Measurements from ENCODE around the gene FLYWCH1. TPM values are rescaled to one million over a fixed set of nuclear protein-coding genes. Genes with fewer than 3 reads are reported as not detected.

Gene FLYWCH1
- total RNA-seq, 1 experiment from 2014 or later = 32.6 TPM

DNA sequence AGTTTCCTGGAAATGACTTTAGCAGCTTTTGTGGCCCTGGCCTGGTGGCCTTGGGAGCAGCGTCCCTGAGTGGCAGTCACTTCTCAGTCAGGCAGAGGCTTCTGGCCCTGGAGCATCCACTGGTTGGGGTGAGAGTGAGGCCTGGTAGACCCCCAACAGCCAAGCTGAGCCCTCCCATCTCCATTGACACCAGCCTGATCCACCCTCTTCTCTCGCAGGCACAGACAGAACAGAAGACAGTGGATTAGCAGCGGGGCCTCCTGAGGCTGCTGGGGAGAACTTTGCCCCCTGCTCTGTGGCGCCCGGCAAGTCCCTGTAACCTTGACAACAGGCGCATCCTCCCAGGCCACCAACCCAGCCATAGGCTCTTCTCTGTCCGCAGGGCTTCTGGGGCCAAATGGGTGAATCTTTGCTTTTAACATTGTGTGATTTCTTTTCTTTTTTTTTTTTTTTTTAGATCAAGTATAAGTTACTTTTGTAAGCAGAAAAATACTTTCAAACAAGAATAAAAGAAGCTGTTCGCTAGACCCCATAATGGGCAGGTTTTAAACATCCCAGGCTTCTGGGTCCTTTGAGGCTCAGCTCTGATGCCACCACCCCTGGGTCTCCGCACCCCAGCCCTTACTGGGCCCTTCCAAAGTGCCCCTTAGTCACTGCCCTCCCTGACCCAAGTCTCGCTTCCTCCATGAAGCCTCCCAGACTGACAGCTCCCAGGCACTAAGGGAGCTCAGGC lies 12.7 kb upstream of the FLYWCH1 start:
- Mint-ChIP-seq H3K4me1 (peaks cover 3% of the 10 kb centered on the region), H3K9me3 (no peaks in the 10 kb centered on the region), H3K4me3 (no peak overlapping the region), H3K36me3 (no peaks in the 10 kb centered on the region), H3K27me3 (ENCODE audit: low read depth) (no peaks in the 10 kb centered on the region), H3K27ac (no peak overlapping the region)
- POLR2A ChIA-PET = no interaction called here
- ATAC-seq (peak; percentile 18; the same call in 1 of the 2 replicates), DNase-seq (ENCODE audit: low spot score) (no peak)
- TF ChIP-seq, protein P1, sequence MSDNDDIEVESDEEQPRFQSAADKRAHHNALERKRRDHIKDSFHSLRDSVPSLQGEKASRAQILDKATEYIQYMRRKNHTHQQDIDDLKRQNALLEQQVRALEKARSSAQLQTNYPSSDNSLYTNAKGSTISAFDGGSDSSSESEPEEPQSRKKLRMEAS (CRISPR knock-in tag; IDR thresholded peaks at IDR 0.05) = no peak
- TF ChIP-seq, protein P2, sequence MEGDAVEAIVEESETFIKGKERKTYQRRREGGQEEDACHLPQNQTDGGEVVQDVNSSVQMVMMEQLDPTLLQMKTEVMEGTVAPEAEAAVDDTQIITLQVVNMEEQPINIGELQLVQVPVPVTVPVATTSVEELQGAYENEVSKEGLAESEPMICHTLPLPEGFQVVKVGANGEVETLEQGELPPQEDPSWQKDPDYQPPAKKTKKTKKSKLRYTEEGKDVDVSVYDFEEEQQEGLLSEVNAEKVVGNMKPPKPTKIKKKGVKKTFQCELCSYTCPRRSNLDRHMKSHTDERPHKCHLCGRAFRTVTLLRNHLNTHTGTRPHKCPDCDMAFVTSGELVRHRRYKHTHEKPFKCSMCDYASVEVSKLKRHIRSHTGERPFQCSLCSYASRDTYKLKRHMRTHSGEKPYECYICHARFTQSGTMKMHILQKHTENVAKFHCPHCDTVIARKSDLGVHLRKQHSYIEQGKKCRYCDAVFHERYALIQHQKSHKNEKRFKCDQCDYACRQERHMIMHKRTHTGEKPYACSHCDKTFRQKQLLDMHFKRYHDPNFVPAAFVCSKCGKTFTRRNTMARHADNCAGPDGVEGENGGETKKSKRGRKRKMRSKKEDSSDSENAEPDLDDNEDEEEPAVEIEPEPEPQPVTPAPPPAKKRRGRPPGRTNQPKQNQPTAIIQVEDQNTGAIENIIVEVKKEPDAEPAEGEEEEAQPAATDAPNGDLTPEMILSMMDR (IDR thresholded peaks at IDR 0.05) = no peak
- no peak for TF ChIP-seq SMAD3 (CRISPR knock-in tag; IDR thresholded peaks at IDR 0.05; ENCODE audit: borderline replicate concordance)
- TF ChIP-seq GTF2I (CRISPR knock-in tag; conservative IDR thresholded peaks at IDR 0.05) = no peak
- TF ChIP-seq, protein P3, sequence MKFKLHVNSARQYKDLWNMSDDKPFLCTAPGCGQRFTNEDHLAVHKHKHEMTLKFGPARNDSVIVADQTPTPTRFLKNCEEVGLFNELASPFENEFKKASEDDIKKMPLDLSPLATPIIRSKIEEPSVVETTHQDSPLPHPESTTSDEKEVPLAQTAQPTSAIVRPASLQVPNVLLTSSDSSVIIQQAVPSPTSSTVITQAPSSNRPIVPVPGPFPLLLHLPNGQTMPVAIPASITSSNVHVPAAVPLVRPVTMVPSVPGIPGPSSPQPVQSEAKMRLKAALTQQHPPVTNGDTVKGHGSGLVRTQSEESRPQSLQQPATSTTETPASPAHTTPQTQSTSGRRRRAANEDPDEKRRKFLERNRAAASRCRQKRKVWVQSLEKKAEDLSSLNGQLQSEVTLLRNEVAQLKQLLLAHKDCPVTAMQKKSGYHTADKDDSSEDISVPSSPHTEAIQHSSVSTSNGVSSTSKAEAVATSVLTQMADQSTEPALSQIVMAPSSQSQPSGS (CRISPR knock-in tag; IDR thresholded peaks at IDR 0.05; ENCODE audit: borderline replicate concordance, low read depth) = no peak
- TF ChIP-seq PREB (CRISPR knock-in tag; IDR thresholded peaks at IDR 0.05; ENCODE audit: borderline replicate concordance) = no peak
- no peak for TF ChIP-seq ZNF396 (CRISPR knock-in tag; IDR thresholded peaks at IDR 0.05; ENCODE audit: borderline replicate concordance)
- TF ChIP-seq ATF1 (CRISPR knock-in tag; IDR thresholded peaks at IDR 0.05) = no peak
- CTCF ChIA-PET = interaction anchor here (1.0 to 2.3 kb wide), 3 partner anchors 16 to 28 kb away, joined by 3 to 9 read pairs (median 5); partner anchors contain the start of gene FLYWCH2

- no peak for TF ChIP-seq CREB1 (CRISPR knock-in tag; IDR thresholded peaks at IDR 0.05)
- TF ChIP-seq, protein P4, sequence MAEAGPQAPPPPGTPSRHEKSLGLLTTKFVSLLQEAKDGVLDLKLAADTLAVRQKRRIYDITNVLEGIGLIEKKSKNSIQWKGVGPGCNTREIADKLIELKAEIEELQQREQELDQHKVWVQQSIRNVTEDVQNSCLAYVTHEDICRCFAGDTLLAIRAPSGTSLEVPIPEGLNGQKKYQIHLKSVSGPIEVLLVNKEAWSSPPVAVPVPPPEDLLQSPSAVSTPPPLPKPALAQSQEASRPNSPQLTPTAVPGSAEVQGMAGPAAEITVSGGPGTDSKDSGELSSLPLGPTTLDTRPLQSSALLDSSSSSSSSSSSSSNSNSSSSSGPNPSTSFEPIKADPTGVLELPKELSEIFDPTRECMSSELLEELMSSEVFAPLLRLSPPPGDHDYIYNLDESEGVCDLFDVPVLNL (CRISPR knock-in tag; IDR thresholded peaks at IDR 0.05; ENCODE audit: borderline replicate concordance, low read depth) = no peak
- TF ChIP-seq MYBL2 (CRISPR knock-in tag; IDR thresholded peaks at IDR 0.05) = no peak
- TF ChIP-seq, protein P5, sequence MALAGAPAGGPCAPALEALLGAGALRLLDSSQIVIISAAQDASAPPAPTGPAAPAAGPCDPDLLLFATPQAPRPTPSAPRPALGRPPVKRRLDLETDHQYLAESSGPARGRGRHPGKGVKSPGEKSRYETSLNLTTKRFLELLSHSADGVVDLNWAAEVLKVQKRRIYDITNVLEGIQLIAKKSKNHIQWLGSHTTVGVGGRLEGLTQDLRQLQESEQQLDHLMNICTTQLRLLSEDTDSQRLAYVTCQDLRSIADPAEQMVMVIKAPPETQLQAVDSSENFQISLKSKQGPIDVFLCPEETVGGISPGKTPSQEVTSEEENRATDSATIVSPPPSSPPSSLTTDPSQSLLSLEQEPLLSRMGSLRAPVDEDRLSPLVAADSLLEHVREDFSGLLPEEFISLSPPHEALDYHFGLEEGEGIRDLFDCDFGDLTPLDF (CRISPR knock-in tag; IDR thresholded peaks at IDR 0.05) = no peak
- no peak for TF ChIP-seq GRHL2 (CRISPR knock-in tag; IDR thresholded peaks at IDR 0.05; ENCODE audit: insufficient replicate concordance, severe bottlenecking)
- ATAC-seq (no peak), DNase-seq (ENCODE audit: low spot score) (no peak)
- ChIA-PET POLR2A (no interaction called here), CTCF (interaction anchor here (1.0 to 2.3 kb wide), 3 partner anchors 17 to 28 kb away, joined by 3 to 9 read pairs (median 5); partner anchors contain the start of gene FLYWCH2)
- no peak overlapping the region for H3K4me3 Mint-ChIP-seq
- no peak overlapping the region for H3K27ac Mint-ChIP-seq
- peaks cover 5% of the 10 kb centered on the region for H3K4me1 Mint-ChIP-seq
- H3K27me3 Mint-ChIP-seq (ENCODE audit: low read depth) = no peaks in the 10 kb centered on the region
- H3K36me3 Mint-ChIP-seq = no peaks in the 10 kb centered on the region
- no peaks in the 10 kb centered on the region for H3K9me3 Mint-ChIP-seq
These were observed 12.1 kb upstream of the FLYWCH1 start for GRCh38 chr16:2899564-2900072.

All from WTC11 (cell line).